HuH-7 (cell line): ENCODE measurements around the gene AKAP5.

Source experiments
- DNase-seq: peaks from one replicate; pipeline ENCODE4 v3.0.0; 2011; ENCODE audit warnings: low spot score

AKAP5 gene

DNA sequence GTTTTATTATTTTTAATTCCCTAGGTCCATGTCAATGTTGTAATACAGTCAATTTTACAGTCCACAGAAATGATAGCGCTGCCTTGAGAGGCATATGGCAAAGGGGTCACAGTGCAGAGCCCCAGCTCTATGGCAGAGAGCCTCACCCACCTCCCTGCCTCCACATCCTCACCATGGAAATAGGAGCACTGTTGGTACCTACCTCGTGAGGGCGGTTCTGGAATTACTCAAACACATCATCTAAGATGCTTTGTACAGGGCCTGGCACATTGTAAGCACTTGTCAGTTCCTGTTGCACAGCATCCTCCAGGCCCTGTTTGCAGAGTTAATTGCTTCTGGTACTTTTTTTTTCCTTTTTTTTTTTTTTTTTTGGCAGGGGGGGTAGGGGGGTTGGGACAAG, 4.1 kb upstream of the AKAP5 start:
- no peak for DNase-seq

- DNase-seq: no peak
Measured at GRCh38 chr14:64463195-64463594, 2.1 kb upstream of the AKAP5 start.

DNA sequence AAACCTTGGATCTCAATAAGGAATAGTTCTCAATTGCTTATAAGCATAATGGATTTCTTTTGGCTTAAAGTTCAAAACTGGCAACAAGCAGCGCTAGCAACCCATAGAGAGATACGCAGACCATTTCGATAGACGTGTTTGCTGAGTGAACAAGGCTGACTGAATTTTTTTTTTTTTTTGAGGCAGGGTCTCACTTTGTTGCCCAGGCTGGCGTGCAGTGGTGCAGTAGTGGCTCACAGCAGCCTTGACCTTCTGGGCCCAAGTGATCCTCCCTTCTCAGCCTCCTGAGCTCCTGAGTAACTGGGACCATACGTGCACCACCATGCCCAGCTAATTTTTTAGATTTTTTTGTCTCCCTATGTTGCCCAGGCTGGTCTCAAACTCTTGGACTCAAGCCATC, 1.4 kb upstream of the AKAP5 start:
- no peak for DNase-seq

- DNase-seq: peak; percentile 6
Measured at GRCh38 chr14:64464651-64465050, 648 bp upstream of the AKAP5 start.

DNA sequence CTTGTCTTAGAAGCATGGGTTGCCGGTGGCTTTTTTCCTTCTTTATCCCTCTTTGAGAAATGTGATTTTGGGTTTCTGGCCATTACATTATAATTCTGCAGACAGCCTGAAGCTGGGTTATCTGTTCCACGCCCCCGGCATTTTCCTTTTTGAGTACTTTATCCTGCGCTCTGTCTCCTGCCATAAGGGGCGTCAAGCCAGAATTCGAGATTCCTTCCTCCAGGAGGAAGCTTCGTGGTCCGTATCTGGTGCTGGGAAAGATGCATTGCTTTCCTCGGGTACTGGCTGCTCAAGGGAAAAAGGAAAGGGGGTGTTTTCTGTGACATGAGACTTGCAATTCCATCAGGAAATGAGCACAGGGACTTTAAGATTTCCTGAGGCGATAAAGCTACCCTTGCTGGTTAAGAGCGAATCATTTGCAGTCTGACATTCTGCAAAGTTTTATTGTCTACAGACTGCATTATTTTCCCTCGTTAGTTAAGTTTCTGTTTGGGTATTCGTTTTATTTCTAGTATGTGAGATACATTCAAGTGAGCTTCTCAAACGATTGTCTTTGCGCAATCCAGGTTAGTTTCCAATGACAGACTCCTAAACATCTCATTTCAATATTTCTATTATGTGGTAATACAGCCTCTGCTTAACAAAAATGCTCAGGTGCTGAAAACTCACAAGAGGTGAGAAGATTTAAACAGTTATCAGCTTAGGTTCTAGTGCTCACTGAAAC, 694 bp downstream of the AKAP5 start:
- peak; percentile 20 for DNase-seq

DNA sequence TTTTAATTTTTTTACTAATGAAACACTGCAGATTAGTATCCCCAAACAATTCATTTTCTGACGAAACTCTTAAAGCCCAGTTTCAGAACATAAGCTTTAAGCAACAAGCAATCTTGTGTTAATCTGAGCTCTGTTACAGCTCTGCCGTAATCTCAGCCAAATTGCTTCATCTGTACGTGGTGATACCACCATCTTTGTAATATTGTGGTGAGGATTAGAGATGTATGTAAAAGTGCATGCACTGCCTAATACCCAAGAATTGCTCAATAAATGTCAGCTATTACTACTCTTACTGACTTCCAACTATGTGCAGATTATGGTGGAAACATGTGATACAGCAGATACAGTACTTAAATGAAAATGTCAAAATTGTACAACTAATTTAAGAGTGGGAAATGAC, 1.8 kb downstream of the AKAP5 start:
- no peak for DNase-seq

DNA sequence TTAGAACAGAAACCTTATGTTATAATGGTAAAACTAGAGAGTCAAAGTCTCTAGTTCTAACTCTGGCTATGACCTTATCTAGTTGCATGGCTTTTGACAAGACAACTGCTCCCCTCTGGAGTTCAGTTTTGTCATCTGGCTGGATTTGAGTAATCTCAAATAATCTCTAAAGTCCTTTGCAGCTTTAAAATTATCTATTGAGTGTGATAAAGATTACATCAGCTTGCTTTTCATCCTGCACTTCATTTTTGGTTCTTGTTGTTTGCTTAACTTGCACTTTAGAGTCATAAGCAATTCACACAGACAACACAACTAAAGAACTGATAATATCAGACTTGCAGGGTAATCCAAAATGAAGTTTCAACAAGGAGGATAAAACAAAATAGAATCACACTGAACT, 2.3 kb downstream of the AKAP5 start:
- DNase-seq: no peak

DNA sequence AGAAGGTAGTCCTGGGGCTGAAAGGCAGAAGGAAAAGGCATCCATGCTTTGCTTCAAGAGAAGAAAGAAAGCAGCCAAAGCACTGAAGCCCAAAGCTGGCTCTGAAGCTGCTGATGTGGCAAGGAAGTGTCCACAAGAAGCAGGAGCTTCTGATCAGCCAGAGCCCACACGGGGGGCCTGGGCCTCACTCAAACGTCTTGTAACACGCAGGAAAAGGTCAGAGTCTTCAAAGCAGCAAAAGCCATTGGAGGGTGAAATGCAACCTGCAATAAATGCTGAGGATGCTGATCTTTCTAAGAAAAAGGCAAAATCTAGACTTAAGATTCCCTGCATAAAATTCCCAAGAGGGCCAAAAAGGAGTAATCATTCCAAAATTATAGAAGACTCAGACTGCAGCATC, 3.2 kb downstream of the AKAP5 start:
- no peak for DNase-seq

- no peak for DNase-seq
Measured at GRCh38 chr14:64474041-64474440, 8.7 kb downstream of the AKAP5 start.

DNA sequence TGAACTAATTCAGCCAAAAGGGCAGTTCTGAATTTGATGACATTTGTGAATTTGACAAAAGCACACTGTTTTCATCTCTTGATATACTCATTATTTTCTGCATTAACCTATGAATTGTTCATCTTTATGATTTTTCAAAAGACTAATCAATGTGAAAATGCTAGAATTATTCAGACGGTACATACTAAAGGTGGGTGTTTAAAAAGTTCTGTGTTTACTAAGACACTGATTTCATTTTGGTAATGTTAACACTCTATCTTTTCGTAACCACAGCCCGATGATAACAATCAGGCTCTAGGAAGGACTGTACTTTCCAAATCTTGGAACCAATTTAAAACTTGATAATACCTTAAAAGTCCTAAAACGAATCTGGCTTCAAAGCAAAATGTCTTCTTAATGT, 9.4 kb downstream of the AKAP5 start:
- DNase-seq: no peak

DNA sequence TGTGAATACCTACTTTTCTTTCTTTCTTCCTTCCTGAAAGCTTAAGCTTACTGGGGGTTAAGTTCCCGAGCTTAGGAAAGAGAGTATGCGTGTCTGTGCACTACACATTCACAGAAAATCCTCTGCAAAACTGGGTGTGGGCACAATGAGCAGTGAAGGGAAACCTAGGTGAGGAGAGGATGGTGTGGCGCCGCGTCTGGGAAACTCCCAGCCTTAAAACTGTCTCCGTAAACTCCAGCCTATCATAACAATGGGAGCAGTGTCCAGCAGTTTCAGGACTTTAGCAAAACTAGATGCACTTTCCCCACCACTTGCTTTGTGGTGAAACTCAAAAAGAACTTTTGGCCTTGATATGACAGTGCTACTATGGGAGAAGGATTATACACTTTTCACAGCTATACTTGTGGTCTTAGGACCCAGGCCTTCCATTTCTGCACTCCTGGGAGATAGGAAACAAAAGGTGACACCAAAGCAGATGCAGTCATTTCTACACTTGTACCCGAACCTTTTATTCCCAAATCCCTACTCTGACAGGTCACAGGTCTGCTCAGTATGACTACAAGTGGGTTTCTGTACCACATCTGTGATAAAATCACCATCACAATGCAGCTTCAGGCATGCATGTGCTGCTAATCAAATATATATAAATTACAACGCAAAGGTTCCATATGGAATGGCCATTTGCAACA, 10.4 kb downstream of the AKAP5 start:
- DNase-seq: no peak

GRCh38 chr14:64476438-64476837, 11.1 kb downstream of the AKAP5 start:
- DNase-seq: no peak

- DNase-seq: no peak
Measured at GRCh38 chr14:64478634-64479250, 13.4 kb downstream of the AKAP5 start.

DNA sequence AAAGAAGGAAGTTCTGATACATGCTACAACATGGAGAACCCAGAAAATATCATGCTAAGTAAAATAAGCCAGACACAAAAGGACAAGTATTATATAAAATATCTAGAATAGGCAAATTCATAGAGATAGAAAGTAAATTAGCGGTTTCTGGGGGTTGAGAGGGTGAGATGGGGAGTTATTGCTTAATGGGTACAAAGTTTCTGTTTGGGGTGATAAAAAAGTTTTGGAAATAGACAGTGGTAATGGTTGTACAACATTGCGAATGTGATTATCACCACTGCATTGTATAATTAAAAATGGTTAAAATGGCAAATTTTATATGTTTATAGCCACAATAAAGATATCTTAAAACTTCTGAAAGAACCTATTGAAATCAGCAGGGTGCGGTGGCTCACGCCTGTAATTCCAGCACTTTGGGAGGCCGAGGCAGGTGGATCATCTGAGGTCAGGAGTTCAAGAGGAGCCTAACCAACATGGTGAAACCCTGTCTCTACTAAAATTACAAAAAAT, 23.3 kb downstream of the AKAP5 start:
- no peak for DNase-seq

DNA sequence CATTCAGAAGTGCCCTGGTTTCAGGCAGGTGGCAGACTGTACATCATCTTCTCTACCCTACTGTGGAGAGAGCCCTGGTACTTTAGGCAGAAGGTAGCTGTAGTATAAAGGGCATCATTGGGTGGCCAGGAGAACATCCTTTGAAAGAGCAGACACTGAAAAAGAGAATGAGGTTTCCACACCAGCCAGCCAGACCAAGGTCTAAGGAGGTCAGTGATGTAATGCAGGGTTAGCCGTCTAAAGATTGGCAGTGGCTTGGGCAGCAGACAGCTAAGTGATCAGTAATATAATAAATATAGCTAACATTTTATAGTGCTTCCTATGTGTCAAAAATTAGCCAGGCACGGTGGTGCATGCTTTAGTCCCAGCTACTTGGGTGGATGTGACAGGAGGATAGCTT, 26.3 kb downstream of the AKAP5 start:
- DNase-seq: no peak

GRCh38 chr14:64493455-64493854, 28.2 kb downstream of the AKAP5 start:
- no peak for DNase-seq

DNA sequence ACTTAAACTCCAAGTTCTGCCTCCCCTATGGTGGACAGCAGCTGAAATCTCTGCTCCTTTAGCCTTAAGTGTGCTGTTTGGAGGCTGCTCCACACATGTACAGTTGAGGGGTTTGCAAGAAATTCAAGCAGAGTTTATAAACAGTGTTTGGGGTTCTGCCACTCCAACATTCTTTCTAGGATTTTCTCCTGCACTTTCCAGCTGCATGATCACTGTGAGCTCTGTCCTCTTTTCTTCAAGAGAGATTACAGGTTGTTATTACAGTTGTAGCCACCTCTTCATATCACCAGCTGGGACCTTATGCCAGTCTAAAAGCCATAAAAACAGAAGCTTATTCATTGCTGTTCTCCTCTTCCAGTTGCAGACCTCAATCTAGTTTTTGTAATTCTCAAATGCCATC, 30.0 kb downstream of the AKAP5 start:
- no peak for DNase-seq

GRCh38 chr14:64496764-64497163, 31.5 kb downstream of the AKAP5 start:
- DNase-seq: no peak

- DNase-seq: no peak
Measured at GRCh38 chr14:64500088-64500487, 34.8 kb downstream of the AKAP5 start.

DNA sequence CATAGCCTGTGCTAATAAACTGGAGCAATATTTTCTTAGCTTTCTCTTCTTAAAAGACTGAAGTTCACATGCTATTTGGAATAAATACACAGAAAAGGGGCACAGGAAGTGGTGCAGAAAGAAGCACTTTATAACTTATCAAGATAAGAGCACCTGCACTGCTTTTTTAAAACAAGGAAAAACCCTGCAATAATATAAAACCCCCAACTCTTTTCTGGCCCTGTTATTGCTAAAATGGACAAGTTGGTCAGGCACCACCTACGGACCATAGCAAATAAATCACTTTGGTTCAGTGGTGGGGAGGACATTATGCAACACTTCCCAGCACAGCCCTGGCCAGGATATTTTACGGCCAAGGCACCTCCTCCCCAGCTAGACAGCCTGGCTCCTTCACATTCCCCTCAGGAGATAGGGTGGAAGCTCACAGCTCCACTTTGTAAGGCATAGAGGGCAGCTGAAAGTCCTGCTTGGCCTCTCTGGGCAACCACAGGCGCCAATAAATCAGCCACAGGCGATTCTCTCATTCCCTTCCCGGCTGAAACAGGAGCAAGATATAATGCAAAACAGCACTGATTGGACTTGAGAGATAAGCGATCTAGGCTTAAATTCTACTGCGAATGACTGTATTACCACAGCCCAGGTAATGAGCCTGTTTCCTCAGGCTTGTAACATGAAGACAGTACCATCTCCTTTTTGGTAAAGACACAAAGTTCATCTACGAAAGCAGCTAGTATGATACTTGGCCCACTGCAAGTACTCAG, 36.3 kb downstream of the AKAP5 start:
- peak; percentile 52 for DNase-seq

- DNase-seq: no peak
Measured at GRCh38 chr14:64502456-64502855, 37.2 kb downstream of the AKAP5 start.

GRCh38 chr14:64502887-64503433, 37.7 kb downstream of the AKAP5 start:
- DNase-seq: no peak
